ENCODE data around the gene TECRL.

TECRL gene

DNA sequence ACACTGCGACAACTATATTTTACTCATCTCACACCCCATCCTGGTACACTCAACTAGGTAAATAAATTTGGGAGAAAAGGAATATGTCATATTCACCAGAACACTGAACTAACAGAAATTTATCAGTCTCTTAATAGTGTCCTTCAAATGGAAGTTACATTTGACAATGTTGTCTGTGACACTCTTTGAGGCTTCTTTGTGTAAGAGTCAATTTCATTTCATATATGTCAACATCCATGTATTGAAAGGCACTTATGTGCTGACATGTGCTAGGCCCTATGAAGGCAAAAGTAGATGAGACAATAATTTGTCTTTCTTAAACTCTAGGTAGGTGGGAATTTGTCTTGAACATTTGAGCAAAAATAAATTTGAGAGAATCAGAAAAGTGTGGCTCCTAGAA is 82.0 kb downstream of the TECRL start:
- TF ChIP-seq, protein P1, sequence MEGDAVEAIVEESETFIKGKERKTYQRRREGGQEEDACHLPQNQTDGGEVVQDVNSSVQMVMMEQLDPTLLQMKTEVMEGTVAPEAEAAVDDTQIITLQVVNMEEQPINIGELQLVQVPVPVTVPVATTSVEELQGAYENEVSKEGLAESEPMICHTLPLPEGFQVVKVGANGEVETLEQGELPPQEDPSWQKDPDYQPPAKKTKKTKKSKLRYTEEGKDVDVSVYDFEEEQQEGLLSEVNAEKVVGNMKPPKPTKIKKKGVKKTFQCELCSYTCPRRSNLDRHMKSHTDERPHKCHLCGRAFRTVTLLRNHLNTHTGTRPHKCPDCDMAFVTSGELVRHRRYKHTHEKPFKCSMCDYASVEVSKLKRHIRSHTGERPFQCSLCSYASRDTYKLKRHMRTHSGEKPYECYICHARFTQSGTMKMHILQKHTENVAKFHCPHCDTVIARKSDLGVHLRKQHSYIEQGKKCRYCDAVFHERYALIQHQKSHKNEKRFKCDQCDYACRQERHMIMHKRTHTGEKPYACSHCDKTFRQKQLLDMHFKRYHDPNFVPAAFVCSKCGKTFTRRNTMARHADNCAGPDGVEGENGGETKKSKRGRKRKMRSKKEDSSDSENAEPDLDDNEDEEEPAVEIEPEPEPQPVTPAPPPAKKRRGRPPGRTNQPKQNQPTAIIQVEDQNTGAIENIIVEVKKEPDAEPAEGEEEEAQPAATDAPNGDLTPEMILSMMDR (IDR thresholded peaks at IDR 0.05; ENCODE audit: low read depth, low read length): no peak
- no peak overlapping the region for H3K4me3 ChIP-seq (ENCODE audit: low read depth, low read length)

DNA sequence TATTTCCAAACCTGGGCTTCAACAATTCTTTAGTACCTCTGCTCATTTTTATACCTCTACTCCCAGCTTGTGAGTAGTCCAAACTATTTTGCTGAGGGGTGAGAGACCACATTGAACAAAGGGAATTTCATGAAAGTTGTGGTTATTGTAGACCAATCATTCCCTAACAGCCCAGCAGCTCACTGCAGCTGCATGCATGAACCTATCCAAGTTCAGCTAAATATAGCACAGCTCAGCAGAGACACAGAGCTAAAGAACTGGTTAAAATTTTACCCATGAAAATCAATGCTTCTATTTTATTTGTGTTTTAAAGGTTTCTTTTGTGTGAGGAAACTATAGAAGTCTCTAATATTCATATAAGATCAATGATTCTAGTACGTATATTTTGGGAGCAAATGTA is 82.7 kb downstream of the TECRL start:
- no peak overlapping the region for H3K4me3 ChIP-seq (ENCODE audit: low read depth, low read length)
- TF ChIP-seq, protein P1 (IDR thresholded peaks at IDR 0.05; ENCODE audit: low read depth, low read length): no peak

DNA sequence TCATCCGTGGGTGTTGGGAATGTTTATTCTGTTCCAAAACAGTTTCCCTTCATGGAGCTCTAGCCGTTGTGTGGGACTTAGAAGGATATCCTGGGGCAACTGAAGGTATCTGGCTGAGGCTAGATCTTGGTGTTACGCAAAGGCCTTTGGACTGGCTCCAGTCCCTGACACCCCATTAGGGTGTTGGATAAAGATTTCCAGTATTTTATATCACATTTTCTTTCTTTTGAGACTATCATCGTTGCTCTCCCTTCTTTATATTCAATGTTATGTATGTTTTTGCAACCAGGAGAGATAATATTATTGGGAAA is 103.0 kb downstream of the TECRL start:
- no peak overlapping the region for H3K4me3 ChIP-seq (ENCODE audit: low read depth, low read length)
- TF ChIP-seq, protein P1 (IDR thresholded peaks at IDR 0.05; ENCODE audit: low read depth, low read length): no peak

GRCh38 chr4:64305565-64306254 is 103.5 kb downstream of the TECRL start:
- no peak overlapping the region for H3K4me3 ChIP-seq (ENCODE audit: low read depth, low read length)
- TF ChIP-seq, protein P1 (IDR thresholded peaks at IDR 0.05; ENCODE audit: low read depth, low read length): no peak

DNA sequence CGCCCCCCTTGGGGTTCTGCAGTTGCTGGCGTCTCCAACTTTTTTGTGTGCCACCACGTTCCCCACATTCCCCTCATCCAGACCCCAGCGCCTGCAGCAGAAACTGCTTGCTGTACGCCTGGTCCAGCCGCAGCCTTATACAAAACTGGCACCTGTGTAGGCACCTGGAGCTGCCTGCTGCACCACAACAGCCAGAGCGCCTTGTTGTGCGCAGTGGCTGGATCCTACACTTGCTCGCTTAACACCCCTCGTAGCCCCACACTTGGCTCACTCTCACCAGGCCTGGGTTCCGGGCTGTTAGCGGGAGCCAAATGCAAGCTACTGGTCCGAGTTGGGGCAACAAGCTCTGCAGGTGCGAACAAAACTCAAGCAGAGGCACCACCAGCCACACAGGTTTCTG is 136.8 kb downstream of the TECRL start:
- TF ChIP-seq, protein P1 (IDR thresholded peaks at IDR 0.05; ENCODE audit: low read depth, low read length): no peak

DNA sequence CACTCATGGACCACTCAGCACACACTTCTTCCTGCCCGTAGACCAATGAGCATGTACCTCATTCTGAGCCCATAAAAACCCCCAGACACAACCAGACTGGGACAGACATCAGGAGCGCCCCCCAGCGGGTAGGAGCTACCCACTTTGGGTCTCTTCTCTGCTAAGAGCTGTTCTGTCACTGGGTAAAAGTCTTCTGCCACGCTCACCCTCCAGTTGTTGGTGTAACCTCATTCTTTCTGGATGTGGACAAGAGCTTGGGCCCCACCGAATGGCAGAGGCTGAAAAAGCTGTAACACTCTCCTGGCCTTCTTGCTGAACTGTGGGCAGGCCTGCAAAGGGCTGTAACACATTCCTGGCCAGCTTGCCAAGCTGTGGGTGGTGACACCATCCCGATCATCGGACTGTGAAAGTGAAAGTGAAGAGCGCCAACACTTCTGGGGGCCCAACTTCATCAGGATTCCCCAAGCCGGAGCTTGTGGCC is 137.6 kb downstream of the TECRL start:
- TF ChIP-seq, protein P1 (IDR thresholded peaks at IDR 0.05; ENCODE audit: low read depth, low read length): no peak
- no peak overlapping the region for H3K4me3 ChIP-seq (ENCODE audit: low read depth, low read length)

More for the DNA sequence above, 136.8 kb downstream of the TECRL start:
- H3K4me3 ChIP-seq (ENCODE audit: low read depth, low read length): no peak overlapping the region

DNA sequence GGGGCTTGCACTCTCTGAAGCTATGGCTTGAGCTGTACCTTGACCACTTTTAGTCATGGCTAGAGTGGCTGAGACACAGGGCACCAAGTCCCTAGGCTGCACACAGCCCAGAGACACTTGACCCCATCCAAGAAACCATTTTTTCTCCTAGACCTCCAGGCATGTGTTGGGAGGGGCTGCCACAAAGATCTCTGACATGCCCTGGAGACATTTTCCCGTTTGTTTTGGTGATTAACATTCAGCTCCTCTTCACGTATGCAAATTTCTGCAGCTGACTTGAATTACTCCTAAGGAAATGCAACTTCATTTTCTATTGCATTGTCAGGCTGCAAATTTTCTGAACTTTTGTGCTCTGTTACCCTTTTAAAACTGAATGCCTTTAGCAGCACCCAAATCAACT is 142.6 kb downstream of the TECRL start:
- TF ChIP-seq, protein P1 (IDR thresholded peaks at IDR 0.05; ENCODE audit: low read depth, low read length): no peak

More for the DNA sequence above, 142.6 kb downstream of the TECRL start:
- H3K4me3 ChIP-seq (ENCODE audit: low read depth, low read length): no peak overlapping the region

Data from WI38 (cell line).